ENCODE measurements around the gene RARG. TPM values are rescaled to one million over a fixed set of nuclear protein-coding genes. Genes with fewer than 3 reads are reported as not detected.

Gene RARG
- total and polyA plus RNA-seq, 2 donors (not counting 1 experiment from before 2014, with no cell fraction given), result 8.8 to 15.0 TPM

DNA sequence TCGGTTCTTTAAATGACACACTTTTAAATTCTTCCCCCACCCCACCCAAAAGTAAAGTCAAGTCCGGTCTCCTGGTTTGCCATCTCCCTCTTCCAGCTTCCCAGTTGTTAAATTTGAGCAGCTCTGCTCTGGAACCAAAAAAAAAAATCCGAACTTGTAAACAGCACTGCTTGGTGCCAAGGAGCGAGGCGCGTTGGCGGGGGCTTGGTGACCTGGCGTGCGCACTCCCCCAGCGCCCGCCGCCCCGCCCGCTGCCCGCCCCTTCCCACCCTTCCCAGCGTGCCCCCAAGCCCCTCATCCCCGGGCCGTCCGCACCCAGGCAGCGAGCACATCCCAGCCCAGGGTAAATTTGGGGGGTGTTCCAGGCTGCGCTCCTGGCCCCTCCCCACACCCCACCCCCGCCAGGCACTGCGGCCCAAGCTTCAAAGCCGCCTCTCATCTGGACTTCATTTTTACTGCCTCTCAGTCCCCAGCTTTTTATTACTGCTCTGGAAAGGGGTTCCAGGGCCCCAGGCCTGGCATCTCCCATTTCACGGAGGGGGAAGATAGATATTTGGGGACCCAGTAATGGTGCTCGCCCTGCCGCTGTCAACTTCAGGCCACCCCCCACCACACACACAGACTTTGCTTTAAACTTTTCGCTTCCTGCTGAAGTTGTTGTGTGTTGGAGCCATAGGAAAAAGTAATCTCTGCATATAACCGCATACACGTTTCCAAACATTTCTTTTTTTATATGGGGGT lies 13.3 kb downstream of the RARG start:
- Histone ChIP-seq H3K27ac (ENCODE audit: low read length in 2 of 2) (peak overlapping the region in 1 of 2 donors; percentile 61), H3K36me3 (replicated peaks in 1 of 2; ENCODE audit: control extremely low read depth in 1 of 2, control insufficient read depth in 1 of 2, extremely low read depth in 1 of 2, insufficient read depth in 2 of 2, low read length in 1 of 2) (peaks cover 0 to under 1% of the 10 kb centered on the region in 2 experiments), H3K4me1 (ENCODE audit: control insufficient read depth in 2 of 2, insufficient read depth in 2 of 2, low read length in 2 of 2) (peaks cover 39 to 55% of the 10 kb centered on the region in 2 donors), H3K4me2 (replicated peaks; ENCODE audit: low read depth, low read length, poor library complexity, severe bottlenecking) (peak overlapping the region; percentile 98), H3K79me2 (ENCODE audit: control insufficient read depth, insufficient read depth, low read length) (no peaks in the 10 kb centered on the region), H3K9ac (ENCODE audit: low read length) (peak overlapping the region; percentile 95), H4K20me1 (ENCODE audit: control insufficient read depth, insufficient read depth, low read length, poor library complexity, severe bottlenecking) (no peaks in the 10 kb centered on the region), H3K4me3 (ENCODE audit: control extremely low read depth in 1 of 5, extremely low read depth in 1 of 5, insufficient read depth in 1 of 5, low read depth in 2 of 5, low read length in 4 of 5) (peak overlapping the region in 3 of 5 experiments; percentile 63 to 100 (median 90)), H3K27me3 (replicated peaks in 1 of 4; ENCODE audit: control extremely low read depth in 1 of 4, control insufficient read depth in 3 of 4, insufficient read depth in 4 of 4, low read length in 3 of 4) (no peaks in the 10 kb centered on the region), H2AFZ (ENCODE audit: insufficient read depth, low read depth, low read length, poor library complexity, severe bottlenecking) (no peak overlapping the region), H3K9me3 (ENCODE audit: control extremely low read depth in 1 of 3, control insufficient read depth in 2 of 3, insufficient read depth in 1 of 3, low read length in 2 of 3) (no peaks in the 10 kb centered on the region)
- Mint-ChIP-seq H3K27ac (peak overlapping the region; percentile 92), H3K4me3 (peak overlapping the region; percentile 97), H3K9me3 (ENCODE audit: insufficient read depth) (no peaks in the 10 kb centered on the region), H3K4me1 (peaks cover 63% of the 10 kb centered on the region), H3K27me3 (no peaks in the 10 kb centered on the region)
- WGBS (ENCODE audit: insufficient coverage), result 98% methylated on average over 7 of the region's 30 CpGs
- intact Hi-C loops (cut with micrococcal nuclease), result no loop called here
- ATAC-seq (ENCODE audit: low read depth), result no peak
- TF ChIP-seq, protein P1, sequence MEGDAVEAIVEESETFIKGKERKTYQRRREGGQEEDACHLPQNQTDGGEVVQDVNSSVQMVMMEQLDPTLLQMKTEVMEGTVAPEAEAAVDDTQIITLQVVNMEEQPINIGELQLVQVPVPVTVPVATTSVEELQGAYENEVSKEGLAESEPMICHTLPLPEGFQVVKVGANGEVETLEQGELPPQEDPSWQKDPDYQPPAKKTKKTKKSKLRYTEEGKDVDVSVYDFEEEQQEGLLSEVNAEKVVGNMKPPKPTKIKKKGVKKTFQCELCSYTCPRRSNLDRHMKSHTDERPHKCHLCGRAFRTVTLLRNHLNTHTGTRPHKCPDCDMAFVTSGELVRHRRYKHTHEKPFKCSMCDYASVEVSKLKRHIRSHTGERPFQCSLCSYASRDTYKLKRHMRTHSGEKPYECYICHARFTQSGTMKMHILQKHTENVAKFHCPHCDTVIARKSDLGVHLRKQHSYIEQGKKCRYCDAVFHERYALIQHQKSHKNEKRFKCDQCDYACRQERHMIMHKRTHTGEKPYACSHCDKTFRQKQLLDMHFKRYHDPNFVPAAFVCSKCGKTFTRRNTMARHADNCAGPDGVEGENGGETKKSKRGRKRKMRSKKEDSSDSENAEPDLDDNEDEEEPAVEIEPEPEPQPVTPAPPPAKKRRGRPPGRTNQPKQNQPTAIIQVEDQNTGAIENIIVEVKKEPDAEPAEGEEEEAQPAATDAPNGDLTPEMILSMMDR (IDR thresholded peaks at IDR 0.05), result no peak
- no peak for TF ChIP-seq EZH2 (IDR thresholded peaks at IDR 0.05; ENCODE audit: borderline replicate concordance, insufficient read depth, low read depth, low read length, poor library complexity, severe bottlenecking)
- no peak for DNase-seq
- ChIA-PET CTCF (interaction anchor here (0.9 to 17.1 kb wide), 11 partner anchors 10 to 120 kb away, joined by 3 to 721 read pairs (median 18); partner anchors contain the start of genes AAAS, ESPL1, ITGB7 and MYG1), POLR2A (interaction anchor here (0.6 to 3.4 kb wide), 10 partner anchors 9 to 1064 kb away, joined by 3 to 29 read pairs (median 7); partner anchors contain the start of genes CSAD, ESPL1, PFDN5 and ZNF740)

DNA sequence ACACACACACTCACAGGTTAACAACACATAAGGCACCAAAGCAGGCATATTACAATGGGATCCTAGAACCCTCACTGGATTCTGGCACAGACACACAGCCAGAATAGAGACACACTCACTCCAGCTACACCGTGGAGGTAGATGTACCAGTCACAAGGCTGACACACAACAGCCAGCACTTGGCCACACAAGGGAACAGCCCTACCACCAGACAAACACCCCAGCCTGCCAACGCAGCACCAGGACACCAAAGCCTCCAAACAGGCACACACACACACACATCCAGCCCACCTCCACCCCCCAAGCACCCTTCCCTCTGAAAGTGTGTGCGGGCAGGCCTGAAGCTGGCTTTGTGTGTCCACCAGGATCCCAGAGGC lies 14.1 kb downstream of the RARG start:
- ATAC-seq (ENCODE audit: low read depth) (no peak), DNase-seq (no peak)
- CTCF ChIA-PET, result interaction anchor here (0.8 to 17.1 kb wide), 9 partner anchors 10 to 152 kb away, joined by 3 to 721 read pairs (median 6); partner anchors contain the start of genes ESPL1, ITGB7, MYG1 and PFDN5
- H3K36me3 ChIP-seq (replicated peaks in 1 of 2; ENCODE audit: control extremely low read depth in 1 of 2, control insufficient read depth in 1 of 2, extremely low read depth in 1 of 2, insufficient read depth in 2 of 2, low read length in 1 of 2), result peaks cover 0 to 4% of the 10 kb centered on the region in 2 experiments
- H4K20me1 ChIP-seq (ENCODE audit: control insufficient read depth, insufficient read depth, low read length, poor library complexity, severe bottlenecking), result no peaks in the 10 kb centered on the region
- 81% methylated on average over 3 of the region's 3 CpGs for WGBS (ENCODE audit: insufficient coverage)
- no peaks in the 10 kb centered on the region for H3K27me3 Mint-ChIP-seq
- H3K9me3 Mint-ChIP-seq (ENCODE audit: insufficient read depth), result no peaks in the 10 kb centered on the region
- no peak overlapping the region for H2AFZ ChIP-seq (ENCODE audit: insufficient read depth, low read depth, low read length, poor library complexity, severe bottlenecking)
- H3K79me2 ChIP-seq (ENCODE audit: control insufficient read depth, insufficient read depth, low read length), result no peaks in the 10 kb centered on the region
- no peak overlapping the region for H3K4me2 ChIP-seq (replicated peaks; ENCODE audit: low read depth, low read length, poor library complexity, severe bottlenecking)
- H3K4me3 Mint-ChIP-seq, result peak overlapping the region; percentile 61
- H3K9ac ChIP-seq (ENCODE audit: low read length), result no peak overlapping the region
- H3K27ac Mint-ChIP-seq, result peak overlapping the region; percentile 80
- H3K4me1 ChIP-seq (ENCODE audit: control insufficient read depth in 2 of 2, insufficient read depth in 2 of 2, low read length in 2 of 2), result peaks cover 45 to 57% of the 10 kb centered on the region in 2 donors
- no peak for TF ChIP-seq EZH2 (IDR thresholded peaks at IDR 0.05; ENCODE audit: borderline replicate concordance, insufficient read depth, low read depth, low read length, poor library complexity, severe bottlenecking)
- TF ChIP-seq, protein P1 (IDR thresholded peaks at IDR 0.05), result no peak
- H3K27ac ChIP-seq (ENCODE audit: low read length in 2 of 2), result peak overlapping the region in 1 of 2 donors; percentile 61
- H3K27me3 ChIP-seq (replicated peaks in 1 of 4; ENCODE audit: control extremely low read depth in 1 of 4, control insufficient read depth in 3 of 4, insufficient read depth in 4 of 4, low read length in 3 of 4), result no peaks in the 10 kb centered on the region
- H3K9me3 ChIP-seq (ENCODE audit: control extremely low read depth in 1 of 3, control insufficient read depth in 2 of 3, insufficient read depth in 1 of 3, low read length in 2 of 3), result no peaks in the 10 kb centered on the region
- no peak overlapping the region for H3K4me3 ChIP-seq (ENCODE audit: control extremely low read depth in 1 of 5, extremely low read depth in 1 of 5, insufficient read depth in 1 of 5, low read depth in 2 of 5, low read length in 4 of 5)
- POLR2A ChIA-PET, result interaction anchor here (2.0 kb wide), 1 partner anchor 9 kb away, joined by 7 read pairs; no protein-coding TSS in a partner anchor
- H3K4me1 Mint-ChIP-seq, result peaks cover 69% of the 10 kb centered on the region
- intact Hi-C loops (cut with micrococcal nuclease), result no loop called here

All from B cell (primary cell).